SU-DHL-6 (cell line): ENCODE measurements around the gene CAMK2D.

Experiments
- EZH2phosphoT487 ChIP-seq: fragments of 200-600 bp; sonication (generic), shearing (Covaris generic); conservative IDR thresholded peaks from 2 replicates; pipeline ENCODE4 v1.6.1; 2018; ENCODE audit warnings: mild to moderate bottlenecking, antibody characterized with exemption, low read length, moderate library complexity, mixed read lengths
- TF ChIP-seq, protein P1 (sequence below): fragments of 200-600 bp; sonication (generic); IDR thresholded peaks from one replicate; pipeline ENCODE4 v1.5.1; 2017; ENCODE audit warnings: antibody characterized with exemption, mild to moderate bottlenecking, low read length, moderate library complexity; ENCODE audit not compliant: insufficient read depth, poor library complexity, severe bottlenecking

DNA sequence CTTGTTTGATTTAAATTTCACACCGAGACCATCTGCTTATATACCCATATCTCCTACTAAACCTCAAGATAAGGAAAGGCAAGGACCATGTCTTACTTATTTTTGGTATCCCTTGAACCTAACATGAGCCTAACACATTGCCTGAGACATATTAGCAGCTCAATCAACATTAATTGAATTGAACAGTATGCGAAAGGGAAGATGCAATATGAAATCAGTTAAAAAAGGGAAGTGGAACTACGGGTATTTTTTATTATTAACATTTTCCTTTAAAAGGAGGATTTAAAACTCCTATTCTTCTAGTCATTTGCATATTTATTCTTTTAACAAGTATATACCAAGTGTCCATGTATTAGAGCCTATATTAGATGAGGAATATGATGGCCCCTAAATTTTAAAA, 197.0 kb downstream of the CAMK2D start:
- TF ChIP-seq, protein P1, sequence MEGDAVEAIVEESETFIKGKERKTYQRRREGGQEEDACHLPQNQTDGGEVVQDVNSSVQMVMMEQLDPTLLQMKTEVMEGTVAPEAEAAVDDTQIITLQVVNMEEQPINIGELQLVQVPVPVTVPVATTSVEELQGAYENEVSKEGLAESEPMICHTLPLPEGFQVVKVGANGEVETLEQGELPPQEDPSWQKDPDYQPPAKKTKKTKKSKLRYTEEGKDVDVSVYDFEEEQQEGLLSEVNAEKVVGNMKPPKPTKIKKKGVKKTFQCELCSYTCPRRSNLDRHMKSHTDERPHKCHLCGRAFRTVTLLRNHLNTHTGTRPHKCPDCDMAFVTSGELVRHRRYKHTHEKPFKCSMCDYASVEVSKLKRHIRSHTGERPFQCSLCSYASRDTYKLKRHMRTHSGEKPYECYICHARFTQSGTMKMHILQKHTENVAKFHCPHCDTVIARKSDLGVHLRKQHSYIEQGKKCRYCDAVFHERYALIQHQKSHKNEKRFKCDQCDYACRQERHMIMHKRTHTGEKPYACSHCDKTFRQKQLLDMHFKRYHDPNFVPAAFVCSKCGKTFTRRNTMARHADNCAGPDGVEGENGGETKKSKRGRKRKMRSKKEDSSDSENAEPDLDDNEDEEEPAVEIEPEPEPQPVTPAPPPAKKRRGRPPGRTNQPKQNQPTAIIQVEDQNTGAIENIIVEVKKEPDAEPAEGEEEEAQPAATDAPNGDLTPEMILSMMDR, result no peak
- TF ChIP-seq EZH2phosphoT487, result no peak
